HepG2 (cell line): ENCODE data around the gene TMEM214. TPM values are rescaled to one million over a fixed set of nuclear protein-coding genes. Genes with fewer than 3 reads are reported as not detected.

ENCODE experiments used
- ADNP ChIP-seq: sonication (generic); formaldehyde crosslinking; IDR thresholded peaks from 2 replicates; pipeline ENCODE4 v1.4.0; 2020; ENCODE audit warnings: missing genetic modification reagents
- AGO2 ChIP-seq: fragments of 200-400 bp; formaldehyde crosslinking; optimal IDR thresholded peaks from 2 replicates; pipeline ENCODE3; 2017; ENCODE audit warnings: mild to moderate bottlenecking, low read depth, low read length, moderate library complexity
- CEBPB ChIP-seq: IDR thresholded peaks from 2 replicates; pipeline ENCODE4 v1.6.1; 2011; ENCODE audit warnings: low read depth, low read length, improper control_type of control experiment, borderline replicate concordance
- CENPBD1 ChIP-seq: sonication (generic); formaldehyde crosslinking; IDR thresholded peaks from 2 replicates; pipeline ENCODE4 v1.8.0; 2022; ENCODE audit warnings: missing genetic modification reagents, low read depth, mild to moderate bottlenecking, borderline replicate concordance
- DR1 ChIP-seq: sonication (generic); formaldehyde crosslinking; IDR thresholded peaks from 2 replicates; pipeline ENCODE4 v1.8.0; 2021; ENCODE audit warnings: mild to moderate bottlenecking, missing genetic modification reagents, inconsistent platforms
- E2F5 ChIP-seq: sonication (generic); formaldehyde crosslinking; conservative IDR thresholded peaks from 2 replicates; pipeline ENCODE4 v1.4.0; 2020; ENCODE audit warnings: missing genetic modification reagents
- ETV5 ChIP-seq: IDR thresholded peaks from 2 replicates; pipeline ENCODE4 v1.6.1; 2018; ENCODE audit warnings: missing biosample characterization, missing genetic modification reagents, inconsistent platforms, borderline replicate concordance
- FOXJ3 ChIP-seq: sonication (generic); formaldehyde crosslinking; IDR thresholded peaks from 2 replicates; pipeline ENCODE4 v1.4.0; 2020; ENCODE audit warnings: missing genetic modification reagents, mild to moderate bottlenecking, borderline replicate concordance
- HMG20B ChIP-seq: conservative IDR thresholded peaks from 2 replicates; pipeline ENCODE4 v1.6.1; 2016; ENCODE audit warnings: missing genetic modification reagents, missing compliant biosample characterization
- ISL2 ChIP-seq: sonication (generic); formaldehyde crosslinking; IDR thresholded peaks from 2 replicates; pipeline ENCODE4 v1.5.0; 2020; ENCODE audit warnings: missing genetic modification reagents
- PAXIP1 ChIP-seq: sonication (generic); formaldehyde crosslinking; conservative IDR thresholded peaks from 2 replicates; pipeline ENCODE4 v1.4.0; 2020; ENCODE audit warnings: mild to moderate bottlenecking, missing genetic modification reagents, moderate library complexity
- RFXANK ChIP-seq: IDR thresholded peaks from 2 replicates; pipeline ENCODE4 v1.6.1; 2016
- SNAPC2 ChIP-seq: sonication (generic); formaldehyde crosslinking; IDR thresholded peaks from 2 replicates; pipeline ENCODE4 v1.8.1; 2022; ENCODE audit warnings: mild to moderate bottlenecking, missing genetic modification reagents
- SSRP1 ChIP-seq: IDR thresholded peaks from 2 replicates; pipeline ENCODE4 v1.6.1; 2016; ENCODE audit warnings: control low read depth
- TMF1 ChIP-seq: sonication (generic); formaldehyde crosslinking; IDR thresholded peaks from 2 replicates; pipeline ENCODE4 v1.8.1; 2022; ENCODE audit warnings: low read depth, missing genetic modification reagents
- XRCC5 ChIP-seq: fragments of 200-400 bp; formaldehyde crosslinking; optimal IDR thresholded peaks from 2 replicates; pipeline ENCODE3; 2017; ENCODE audit warnings: mild to moderate bottlenecking, low read length
- ZBTB2 ChIP-seq: sonication (generic); formaldehyde crosslinking; IDR thresholded peaks from 2 replicates; pipeline ENCODE4 v1.8.0; 2022; ENCODE audit warnings: low read depth, missing genetic modification reagents
- ZFP1 ChIP-seq: IDR thresholded peaks from 2 replicates; pipeline ENCODE4 v1.6.1; 2016
- ZNF44 ChIP-seq: sonication (generic); formaldehyde crosslinking; IDR thresholded peaks from 2 replicates; pipeline ENCODE4 v1.5.1; 2020; ENCODE audit warnings: mild to moderate bottlenecking, missing genetic modification reagents
- ZNF484 ChIP-seq: sonication (generic); formaldehyde crosslinking; IDR thresholded peaks from 2 replicates; pipeline ENCODE4 v1.5.1; 2020; ENCODE audit warnings: mild to moderate bottlenecking, low read depth, missing genetic modification reagents, borderline replicate concordance
- ZNF629 ChIP-seq: sonication (generic); formaldehyde crosslinking; conservative IDR thresholded peaks from 2 replicates; pipeline ENCODE4 v1.5.0; 2020; ENCODE audit warnings: missing genetic modification reagents
- ZNF878 ChIP-seq: sonication (generic); formaldehyde crosslinking; IDR thresholded peaks from 2 replicates; pipeline ENCODE4 v1.8.1; 2023; ENCODE audit warnings: mild to moderate bottlenecking, missing genetic modification reagents, moderate library complexity
- polyA plus RNA-seq, 8 experiments: library from polyadenylated mRNA; depleted of rRNA in 3 of 8; stranded (reverse) in 7 of 8; unstranded in 1 of 8; fragments of >200 nt; fragmentation: Illumina TruSeq in 4 of 8; extraction: Trizol in 4 of 8; gene quantifications; 2 replicates each; pipeline versions ENCODE4 v1.2.1 to v1.2.3, GENCODE V29; 2011 to 2016; ENCODE audit warnings: low read depth in 4 of 8, missing spikeins in 1 of 8, mixed read lengths in 1 of 8; ENCODE audit not compliant: insufficient read depth in 1 of 8
- total RNA-seq, 5 experiments: library from RNA; depleted of rRNA; stranded (reverse); fragments of >200 nt; fragmentation: Illumina TruSeq; extraction: Trizol; gene quantifications; 2 replicates each; pipeline ENCODE4 v1.2.3, GENCODE V29; 2016; ENCODE audit warnings: low read depth in 1 of 5

The TMEM214 gene
- total and polyA plus RNA-seq, 2 of the 13 experiments (the other 11 are each of a cell fraction or from before 2014, with no cell fraction given), result 58.3 to 132 TPM

- TF ChIP-seq ADNP (no peak), HMG20B (CRISPR knock-in tag) (no peak), SNAPC2 (CRISPR knock-in tag) (peak; percentile 96), ZNF484 (CRISPR knock-in tag) (no peak), ISL2 (CRISPR knock-in tag) (peak; percentile 82), SSRP1 (peak; percentile 67; the same call in 1 of the 2 replicates), ZNF44 (CRISPR knock-in tag) (no peak), XRCC5 (peak; percentile 85), ZBTB2 (CRISPR knock-in tag) (peak; percentile 54; the same call in 1 of the 2 replicates), CENPBD1 (no peak), CEBPB (no peak), ZNF629 (CRISPR knock-in tag) (0 out of 2 replicates have a peak, but pooled peaks have one; percentile 11), ZFP1 (CRISPR knock-in tag) (no peak), DR1 (CRISPR knock-in tag) (no peak; the same call in 1 of the 2 replicates), AGO2 (peak; percentile 77), PAXIP1 (CRISPR knock-in tag) (0 out of 2 replicates have a peak, but pooled peaks have one; percentile 33), E2F5 (peak; percentile 83), ETV5 (CRISPR knock-in tag) (peak; percentile 85), ZNF878 (CRISPR knock-in tag) (no peak), FOXJ3 (CRISPR knock-in tag) (0 out of 2 replicates have a peak, but pooled peaks have one; percentile 53), TMF1 (peak; percentile 27; the same call in 1 of the 2 replicates), RFXANK (0 out of 2 replicates have a peak, but pooled peaks have one; percentile 42)
Measured at GRCh38 chr2:27032495-27033252, at the start of gene TMEM214 (continued).
